GM12872 (cell line): ENCODE results near the gene ZCCHC9.

Source experiments
- TF ChIP-seq, protein P1 (sequence below): IDR thresholded peaks from 3 replicates; pipeline ENCODE4 v1.5.1; 2011; ENCODE audit warnings: low read depth, mild to moderate bottlenecking, low read length, moderate library complexity; ENCODE audit not compliant: insufficient read depth

The ZCCHC9 gene

DNA sequence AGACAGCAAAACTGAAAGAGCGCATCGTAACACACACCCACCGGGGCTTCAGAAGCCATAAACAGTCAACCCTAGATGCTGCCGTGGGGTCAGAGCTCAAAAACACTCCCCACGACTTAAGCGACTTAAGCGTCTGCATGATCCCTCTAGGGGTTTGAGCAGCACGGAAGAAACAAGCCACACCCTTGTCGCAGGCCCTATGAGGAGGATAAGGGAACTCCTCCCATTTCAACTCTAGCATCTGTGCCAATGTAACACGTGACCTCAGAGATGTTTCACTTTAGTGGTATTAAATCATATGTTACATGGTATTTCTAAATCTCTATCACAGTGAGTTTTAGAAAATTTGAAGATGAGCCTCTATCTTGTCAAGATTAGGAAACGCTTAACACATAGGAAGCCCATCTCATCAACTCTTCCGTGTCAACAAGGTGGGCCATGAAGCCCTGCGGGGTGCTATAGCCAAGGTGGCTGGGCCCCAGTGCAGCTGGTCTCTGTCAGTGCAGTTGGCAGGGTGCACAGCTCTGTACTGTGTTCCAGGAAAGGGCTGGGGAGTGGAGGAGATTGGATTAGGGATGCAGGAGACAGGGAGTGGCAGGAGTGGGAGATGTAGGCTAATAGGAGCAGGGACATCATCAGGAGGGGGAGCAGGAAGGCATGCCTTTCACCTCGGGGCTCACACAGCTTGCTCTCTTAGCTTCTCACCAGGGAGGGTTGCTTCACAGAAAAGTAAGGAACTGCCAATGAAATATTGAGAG lies 33.1 kb downstream of the ZCCHC9 start:
- TF ChIP-seq, protein P1, sequence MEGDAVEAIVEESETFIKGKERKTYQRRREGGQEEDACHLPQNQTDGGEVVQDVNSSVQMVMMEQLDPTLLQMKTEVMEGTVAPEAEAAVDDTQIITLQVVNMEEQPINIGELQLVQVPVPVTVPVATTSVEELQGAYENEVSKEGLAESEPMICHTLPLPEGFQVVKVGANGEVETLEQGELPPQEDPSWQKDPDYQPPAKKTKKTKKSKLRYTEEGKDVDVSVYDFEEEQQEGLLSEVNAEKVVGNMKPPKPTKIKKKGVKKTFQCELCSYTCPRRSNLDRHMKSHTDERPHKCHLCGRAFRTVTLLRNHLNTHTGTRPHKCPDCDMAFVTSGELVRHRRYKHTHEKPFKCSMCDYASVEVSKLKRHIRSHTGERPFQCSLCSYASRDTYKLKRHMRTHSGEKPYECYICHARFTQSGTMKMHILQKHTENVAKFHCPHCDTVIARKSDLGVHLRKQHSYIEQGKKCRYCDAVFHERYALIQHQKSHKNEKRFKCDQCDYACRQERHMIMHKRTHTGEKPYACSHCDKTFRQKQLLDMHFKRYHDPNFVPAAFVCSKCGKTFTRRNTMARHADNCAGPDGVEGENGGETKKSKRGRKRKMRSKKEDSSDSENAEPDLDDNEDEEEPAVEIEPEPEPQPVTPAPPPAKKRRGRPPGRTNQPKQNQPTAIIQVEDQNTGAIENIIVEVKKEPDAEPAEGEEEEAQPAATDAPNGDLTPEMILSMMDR, result no peak

DNA sequence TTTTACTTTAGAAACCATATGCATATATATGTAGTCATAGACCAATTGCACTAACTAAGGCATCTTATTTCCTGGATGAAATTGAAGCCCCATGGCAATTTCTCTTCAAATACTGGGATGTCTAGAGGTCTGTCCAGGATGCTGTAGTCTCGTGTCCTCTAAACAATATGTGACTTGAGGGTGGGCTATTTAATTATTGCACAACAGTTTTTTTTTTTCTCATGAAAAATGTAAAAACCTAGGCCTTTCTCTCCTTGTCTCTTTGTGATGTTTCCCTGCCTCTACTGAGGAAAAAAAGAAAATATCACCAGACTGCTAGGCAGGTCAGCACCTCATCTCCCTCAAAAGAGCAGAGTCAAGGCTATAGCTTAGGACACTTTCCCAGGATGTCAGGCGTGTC lies 34.6 kb downstream of the ZCCHC9 start:
- TF ChIP-seq, protein P1, result no peak

DNA sequence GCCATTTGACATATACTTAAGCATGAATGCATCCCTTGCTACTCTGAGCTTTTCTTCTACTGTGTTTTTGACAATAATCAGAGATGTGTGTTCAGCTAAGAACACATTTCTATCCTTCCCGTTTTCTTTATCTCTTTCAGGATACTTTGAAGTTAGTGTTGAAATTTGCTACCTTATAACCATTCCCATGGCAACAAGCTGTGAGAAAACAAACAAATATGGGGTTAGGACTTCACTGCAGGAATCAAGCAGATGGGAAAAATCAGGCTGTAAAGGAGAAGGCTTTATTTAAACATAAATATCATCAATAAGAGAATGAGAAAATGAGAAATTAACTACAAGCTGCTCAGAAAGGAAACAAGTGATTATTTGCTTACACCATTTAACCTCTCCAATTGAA lies 35.2 kb downstream of the ZCCHC9 start:
- TF ChIP-seq, protein P1, result no peak

DNA sequence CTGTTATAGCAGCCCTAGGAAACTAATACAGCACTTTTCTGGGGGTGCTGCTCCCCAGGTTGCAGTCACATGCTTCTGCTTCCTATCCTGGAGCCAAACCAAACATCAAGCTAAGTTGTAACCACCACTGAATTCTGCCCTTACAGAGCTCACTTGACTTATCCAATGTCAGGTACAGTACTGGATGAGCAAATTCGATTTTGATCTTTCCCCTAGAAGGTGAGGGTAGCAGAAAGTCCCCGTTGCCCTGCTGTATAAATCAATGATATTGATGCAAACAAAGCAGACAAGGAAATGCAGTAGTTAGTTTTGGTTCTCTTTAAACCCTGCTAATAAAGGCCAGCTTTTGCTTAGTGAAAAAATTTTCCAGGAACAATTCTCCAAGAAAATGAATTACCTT lies 36.4 kb downstream of the ZCCHC9 start:
- TF ChIP-seq, protein P1, result no peak

DNA sequence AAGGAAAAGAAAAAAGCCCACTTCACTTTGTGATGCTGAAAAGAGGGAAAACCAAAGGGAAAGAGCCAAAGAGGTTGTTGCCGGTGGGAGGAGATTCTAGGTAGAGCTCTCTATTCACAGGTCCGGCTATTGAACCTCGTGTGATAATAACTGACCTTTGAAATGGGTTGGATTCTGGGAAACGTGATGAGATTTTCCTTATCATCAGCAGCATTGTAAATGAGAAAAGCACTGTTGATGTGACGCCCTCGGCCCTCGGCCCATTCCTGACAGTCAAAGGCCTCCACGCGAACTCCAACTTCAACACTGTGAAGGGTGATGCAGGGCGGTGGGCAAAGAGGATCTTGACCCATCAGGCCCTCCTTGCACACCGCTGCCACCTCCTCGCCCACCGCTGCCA lies 43.3 kb downstream of the ZCCHC9 start:
- TF ChIP-seq, protein P1, result no peak

DNA sequence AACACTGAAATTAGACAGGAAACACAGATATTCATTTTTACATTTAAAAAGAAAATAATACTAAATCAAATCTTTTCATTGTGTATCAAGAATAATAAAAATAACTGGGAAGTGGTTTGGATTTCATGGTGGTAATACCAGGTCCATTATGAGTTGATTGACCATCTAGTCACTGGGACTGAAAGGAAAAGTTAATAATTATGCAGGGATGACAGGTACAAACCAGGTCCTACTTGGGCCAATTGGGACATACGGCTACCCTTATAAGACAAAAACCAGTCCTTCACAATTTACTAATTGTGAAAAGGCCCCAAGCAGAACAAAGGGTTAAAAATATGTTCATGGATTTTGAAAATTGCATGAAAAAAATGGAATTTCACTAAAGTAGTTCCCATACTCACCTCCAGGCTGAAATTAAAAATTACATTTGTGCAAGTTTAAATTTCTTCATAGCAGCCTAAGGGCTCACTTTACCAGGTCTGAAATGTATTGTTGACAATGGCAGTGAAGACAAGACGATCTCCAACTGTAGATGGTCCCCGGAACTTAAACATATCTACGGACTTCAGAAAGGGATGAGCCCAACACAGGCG lies 44.1 kb downstream of the ZCCHC9 start:
- TF ChIP-seq, protein P1, result no peak

DNA sequence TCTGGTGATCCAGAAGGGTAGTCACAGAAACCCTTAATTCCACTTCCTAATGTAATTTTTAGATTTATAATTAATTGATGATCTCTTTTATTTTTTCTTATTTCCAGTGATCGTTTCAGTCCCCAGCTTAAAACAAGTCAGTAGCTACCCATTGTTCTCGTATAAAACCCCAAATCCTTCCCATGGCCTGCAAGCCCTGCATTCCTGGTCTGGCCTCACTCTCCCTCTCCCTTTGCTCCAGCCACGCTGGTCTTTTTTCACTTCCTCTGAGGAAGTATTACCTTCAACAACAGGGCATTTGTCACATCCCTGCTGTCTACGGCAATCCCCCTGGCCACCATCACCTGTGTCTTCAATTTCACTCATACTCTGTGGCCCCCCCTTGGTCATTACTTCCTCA lies 47.8 kb downstream of the ZCCHC9 start:
- TF ChIP-seq, protein P1, result no peak
